Activated CD8-positive, alpha-beta memory T cell treated with anti-CD3 and anti-CD28 coated beads for 36 hours (primary cell): ENCODE results near the gene FBLN1. TPM values are rescaled to one million over a fixed set of nuclear protein-coding genes. Genes with fewer than 3 reads are reported as not detected.

Source experiments
- CTCF ChIA-PET: fragments of 350-600 bp; sonication (Branson Sonifier 250); formaldehyde crosslinking; loops from one replicate; lab custom pipeline; 2021; ENCODE audit warnings: antibody characterized with exemption; lab: Charles Lee
- POLR2A ChIA-PET: fragments of 350-600 bp; sonication (Branson Sonifier 250); formaldehyde crosslinking; loops from one replicate; lab custom pipeline; 2021; ENCODE audit warnings: antibody characterized with exemption; lab: Charles Lee
- total RNA-seq, 2 experiments: library from RNA; stranded (reverse); gene quantifications; one replicate each; pipeline ENCODE4 v1.2.3, GENCODE V29; 2021

The FBLN1 gene
- total RNA-seq, 2 experiments from 2014 or later, result not detected

GRCh38 chr22:45497351-45498145 lies 5.1 kb upstream of the FBLN1 start:
- ChIA-PET POLR2A (no interaction called here), CTCF (interaction anchor here (0.7 kb wide), 1 partner anchor 178 kb away, joined by 4 read pairs; no protein-coding TSS in a partner anchor)

GRCh38 chr22:45499746-45500145 lies 2.9 kb upstream of the FBLN1 start:
- POLR2A ChIA-PET, result no interaction called here
- CTCF ChIA-PET, result no interaction called here

GRCh38 chr22:45503050-45503815 lies 550 bp downstream of the FBLN1 start:
- POLR2A ChIA-PET, result no interaction called here
- CTCF ChIA-PET, result no interaction called here

- ChIA-PET CTCF (no interaction called here), POLR2A (no interaction called here)
Measured at GRCh38 chr22:45503816-45504372, 1.2 kb downstream of the FBLN1 start.

GRCh38 chr22:45504373-45505341 lies 2.0 kb downstream of the FBLN1 start:
- POLR2A ChIA-PET, result no interaction called here
- CTCF ChIA-PET, result no interaction called here

GRCh38 chr22:45505991-45506747 lies 3.5 kb downstream of the FBLN1 start:
- ChIA-PET POLR2A (no interaction called here), CTCF (interaction anchor here (0.6 kb wide), 1 partner anchor 500 kb away, joined by 4 read pairs; no protein-coding TSS in a partner anchor)

- ChIA-PET CTCF (interaction anchor here (0.6 kb wide), 1 partner anchor 499 kb away, joined by 4 read pairs; no protein-coding TSS in a partner anchor), POLR2A (no interaction called here)
Measured at GRCh38 chr22:45506816-45507360, 4.2 kb downstream of the FBLN1 start.

GRCh38 chr22:45507798-45508197 lies 5.1 kb downstream of the FBLN1 start:
- POLR2A ChIA-PET, result no interaction called here
- CTCF ChIA-PET, result no interaction called here

- ChIA-PET CTCF (no interaction called here), POLR2A (no interaction called here)
Measured at GRCh38 chr22:45508814-45509213, 6.1 kb downstream of the FBLN1 start.

- CTCF ChIA-PET, result no interaction called here
- POLR2A ChIA-PET, result no interaction called here
Measured at GRCh38 chr22:45510376-45511232, 7.9 kb downstream of the FBLN1 start.

- ChIA-PET POLR2A (interaction anchor here (0.7 kb wide), 1 partner anchor 111 kb away, joined by 5 read pairs; no protein-coding TSS in a partner anchor), CTCF (no interaction called here)
Measured at GRCh38 chr22:45511847-45512261, 9.2 kb downstream of the FBLN1 start.

GRCh38 chr22:45512363-45512762 lies 9.7 kb downstream of the FBLN1 start:
- ChIA-PET CTCF (no interaction called here), POLR2A (no interaction called here)

- ChIA-PET CTCF (no interaction called here), POLR2A (no interaction called here)
Measured at GRCh38 chr22:45515676-45516075, 13.0 kb downstream of the FBLN1 start.

- CTCF ChIA-PET, result no interaction called here
- POLR2A ChIA-PET, result no interaction called here
Measured at GRCh38 chr22:45516163-45516562, 13.5 kb downstream of the FBLN1 start.

- CTCF ChIA-PET, result no interaction called here
- POLR2A ChIA-PET, result no interaction called here
Measured at GRCh38 chr22:45516923-45517675, 14.4 kb downstream of the FBLN1 start.

- POLR2A ChIA-PET, result no interaction called here
- CTCF ChIA-PET, result no interaction called here
Measured at GRCh38 chr22:45518136-45518535, 15.5 kb downstream of the FBLN1 start.

- ChIA-PET POLR2A (no interaction called here), CTCF (no interaction called here)
Measured at GRCh38 chr22:45518580-45518991, 15.9 kb downstream of the FBLN1 start.
